ENCODE data around the gene CALCOCO1. TPM values are rescaled to one million over a fixed set of nuclear protein-coding genes. Genes with fewer than 3 reads are reported as not detected.

The CALCOCO1 gene
- total RNA-seq, 1 donor from 2014 or later: 258 TPM

- peaks cover 8% of the 10 kb centered on the region for H3K27me3 ChIP-seq
- no peak for DNase-seq (ENCODE audit: low spot score in 2 of 2)
- peak overlapping the region in 1 of 2 donors; percentile 37 for H3K4me3 ChIP-seq
- intact Hi-C loops (cut with DNase I): no loop called here
- H3K9me3 ChIP-seq: no peaks in the 10 kb centered on the region
- H3K4me1 ChIP-seq: peaks cover 0 to 6% of the 10 kb centered on the region in 2 donors
- H3K36me3 ChIP-seq: no peaks in the 10 kb centered on the region
- H3K27ac ChIP-seq: no peak overlapping the region
- TF ChIP-seq CTCF (IDR thresholded peaks at IDR 0.05): no peak
These were observed 31.0 kb downstream of the CALCOCO1 start for GRCh38 chr12:53696285-53696654.

- Histone ChIP-seq H3K27ac (no peak overlapping the region), H3K4me3 (peak overlapping the region; percentile 35 to 37), H3K9me3 (no peaks in the 10 kb centered on the region), H3K36me3 (no peaks in the 10 kb centered on the region), H3K27me3 (peaks cover 8% of the 10 kb centered on the region), H3K4me1 (peaks cover 0 to 6% of the 10 kb centered on the region in 2 donors)
- DNase-seq (ENCODE audit: low spot score in 2 of 2): no peak
- peak in 2 of 3 experiments; percentile 14 to 20 for TF ChIP-seq CTCF (IDR thresholded peaks at IDR 0.05)
- intact Hi-C loops (cut with DNase I): no loop called here
These were observed 31.8 kb downstream of the CALCOCO1 start for GRCh38 chr12:53695152-53696145.

GRCh38 chr12:53694756-53695151 lies 32.5 kb downstream of the CALCOCO1 start:
- H3K9me3 ChIP-seq: no peaks in the 10 kb centered on the region
- no peak for TF ChIP-seq CTCF (IDR thresholded peaks at IDR 0.05)
- no peak overlapping the region for H3K27ac ChIP-seq
- intact Hi-C loops (cut with DNase I): no loop called here
- H3K27me3 ChIP-seq: peaks cover 8% of the 10 kb centered on the region
- no peak overlapping the region for H3K4me3 ChIP-seq
- peaks cover 0 to 6% of the 10 kb centered on the region in 2 donors for H3K4me1 ChIP-seq
- no peak for DNase-seq (ENCODE audit: low spot score in 2 of 2)
- no peaks in the 10 kb centered on the region for H3K36me3 ChIP-seq

GRCh38 chr12:53688134-53688533 lies 39.1 kb downstream of the CALCOCO1 start:
- H3K36me3 ChIP-seq: no peaks in the 10 kb centered on the region
- H3K4me3 ChIP-seq: no peak overlapping the region
- H3K27me3 ChIP-seq: no peaks in the 10 kb centered on the region
- H3K9me3 ChIP-seq: no peaks in the 10 kb centered on the region
- no peak overlapping the region for H3K27ac ChIP-seq
- TF ChIP-seq CTCF (IDR thresholded peaks at IDR 0.05): no peak
- H3K4me1 ChIP-seq: peaks cover 0 to 5% of the 10 kb centered on the region in 2 donors
- no peak for DNase-seq (ENCODE audit: low spot score in 2 of 2)
- intact Hi-C loops (cut with DNase I): no loop called here

GRCh38 chr12:53686436-53686835 lies 40.8 kb downstream of the CALCOCO1 start:
- Histone ChIP-seq H3K4me1 (peaks cover 0 to 5% of the 10 kb centered on the region in 2 donors), H3K27me3 (no peaks in the 10 kb centered on the region), H3K27ac (peak overlapping the region in 1 of 2 donors; percentile 13), H3K9me3 (no peaks in the 10 kb centered on the region), H3K36me3 (no peaks in the 10 kb centered on the region), H3K4me3 (no peak overlapping the region)
- intact Hi-C loops (cut with DNase I): no loop called here
- no peak for DNase-seq (ENCODE audit: low spot score in 2 of 2)
- no peak for TF ChIP-seq CTCF (IDR thresholded peaks at IDR 0.05)
